ENCODE results near the gene ARID3C.
A peak's percentile ranks its signal among the peaks of the same experiment; 100 is the strongest.

ARID3C gene

GRCh38 chr9:34658461-34658860 lies 29.6 kb upstream of the ARID3C start:
- H3K9me3 Mint-ChIP-seq (ENCODE audit: low read depth), result no peaks in the 10 kb centered on the region
- no peak overlapping the region for H3K4me3 Mint-ChIP-seq
- peaks cover 6% of the 10 kb centered on the region for H3K36me3 Mint-ChIP-seq
- no peaks in the 10 kb centered on the region for H3K27me3 Mint-ChIP-seq
- peaks cover 32% of the 10 kb centered on the region for H3K4me1 Mint-ChIP-seq (ENCODE audit: low read depth)
- no peak overlapping the region for H3K27ac Mint-ChIP-seq

- Mint-ChIP-seq H3K27ac (no peak overlapping the region), H3K4me3 (no peak overlapping the region), H3K36me3 (peaks cover 6% of the 10 kb centered on the region), H3K27me3 (no peaks in the 10 kb centered on the region), H3K9me3 (ENCODE audit: low read depth) (no peaks in the 10 kb centered on the region), H3K4me1 (ENCODE audit: low read depth) (peaks cover 31% of the 10 kb centered on the region)
These were observed 28.1 kb upstream of the ARID3C start for GRCh38 chr9:34656992-34657391.

GRCh38 chr9:34655394-34655793 lies 26.5 kb upstream of the ARID3C start:
- H3K36me3 Mint-ChIP-seq, result peaks cover under 1% of the 10 kb centered on the region
- H3K27ac Mint-ChIP-seq, result peak overlapping the region; percentile 29
- H3K27me3 Mint-ChIP-seq, result no peaks in the 10 kb centered on the region

GRCh38 chr9:34654323-34655051 lies 25.6 kb upstream of the ARID3C start:
- peak overlapping the region; percentile 41 for H3K27ac Mint-ChIP-seq
- peaks cover 25% of the 10 kb centered on the region for H3K4me1 Mint-ChIP-seq (ENCODE audit: low read depth)
- no peaks in the 10 kb centered on the region for H3K36me3 Mint-ChIP-seq
- no peaks in the 10 kb centered on the region for H3K9me3 Mint-ChIP-seq (ENCODE audit: low read depth)
- no peak overlapping the region for H3K4me3 Mint-ChIP-seq
- no peaks in the 10 kb centered on the region for H3K27me3 Mint-ChIP-seq

More at GRCh38 chr9:34655394-34655793, 26.5 kb upstream of the ARID3C start:
- Mint-ChIP-seq H3K4me1 (ENCODE audit: low read depth) (peaks cover 25% of the 10 kb centered on the region), H3K9me3 (ENCODE audit: low read depth) (no peaks in the 10 kb centered on the region), H3K4me3 (no peak overlapping the region)

- Mint-ChIP-seq H3K9me3 (ENCODE audit: low read depth) (no peaks in the 10 kb centered on the region), H3K36me3 (peaks cover 3% of the 10 kb centered on the region), H3K4me1 (ENCODE audit: low read depth) (peaks cover 35% of the 10 kb centered on the region), H3K27me3 (no peaks in the 10 kb centered on the region), H3K27ac (peak overlapping the region; percentile 1), H3K4me3 (no peak overlapping the region)
These were observed 24.5 kb upstream of the ARID3C start for GRCh38 chr9:34653151-34654072.

GRCh38 chr9:34652602-34653000 lies 23.7 kb upstream of the ARID3C start:
- peaks cover 4% of the 10 kb centered on the region for H3K36me3 Mint-ChIP-seq
- no peaks in the 10 kb centered on the region for H3K27me3 Mint-ChIP-seq
- H3K4me1 Mint-ChIP-seq (ENCODE audit: low read depth), result peaks cover 43% of the 10 kb centered on the region
- no peaks in the 10 kb centered on the region for H3K9me3 Mint-ChIP-seq (ENCODE audit: low read depth)
- peak overlapping the region; percentile 80 for H3K27ac Mint-ChIP-seq
- H3K4me3 Mint-ChIP-seq, result no peak overlapping the region

- peak within 1 kb of the TSS; percentile 57 for H3K4me3 Mint-ChIP-seq
- H3K4me1 Mint-ChIP-seq (ENCODE audit: low read depth), result peaks cover 48% of the 10 kb centered on the region
- H3K27ac Mint-ChIP-seq, result peak within 1 kb of the TSS; percentile 80
- H3K9me3 Mint-ChIP-seq (ENCODE audit: low read depth), result no peaks in the 10 kb centered on the region
- H3K36me3 Mint-ChIP-seq, result peaks cover 4% of the 10 kb centered on the region
- no peaks in the 10 kb centered on the region for H3K27me3 Mint-ChIP-seq
These were observed 23.2 kb upstream of the ARID3C start, which contains the start of gene IL11RA for GRCh38 chr9:34651876-34652601. IL11RA (plus strand) TSS chr9:34652185; CDS start chr9:34655218, 3,033 bp downstream.

GRCh38 chr9:34651321-34651720 lies 22.5 kb upstream of the ARID3C start:
- no peak overlapping the region for H3K4me3 Mint-ChIP-seq
- peaks cover 4% of the 10 kb centered on the region for H3K36me3 Mint-ChIP-seq
- no peaks in the 10 kb centered on the region for H3K9me3 Mint-ChIP-seq (ENCODE audit: low read depth)
- H3K27me3 Mint-ChIP-seq, result no peaks in the 10 kb centered on the region
- H3K4me1 Mint-ChIP-seq (ENCODE audit: low read depth), result peaks cover 50% of the 10 kb centered on the region
- H3K27ac Mint-ChIP-seq, result no peak overlapping the region

- no peak overlapping the region for H3K4me3 Mint-ChIP-seq
- H3K9me3 Mint-ChIP-seq (ENCODE audit: low read depth), result no peaks in the 10 kb centered on the region
- peaks cover 4% of the 10 kb centered on the region for H3K36me3 Mint-ChIP-seq
- peaks cover 56% of the 10 kb centered on the region for H3K4me1 Mint-ChIP-seq (ENCODE audit: low read depth)
- no peak overlapping the region for H3K27ac Mint-ChIP-seq
- H3K27me3 Mint-ChIP-seq, result no peaks in the 10 kb centered on the region
These were observed 21.9 kb upstream of the ARID3C start for GRCh38 chr9:34650816-34651215.

- Mint-ChIP-seq H3K36me3 (peaks cover 4% of the 10 kb centered on the region), H3K27ac (no peak overlapping the region), H3K4me3 (peak overlapping the region; percentile 94), H3K9me3 (ENCODE audit: low read depth) (no peaks in the 10 kb centered on the region), H3K27me3 (no peaks in the 10 kb centered on the region), H3K4me1 (ENCODE audit: low read depth) (peaks cover 51% of the 10 kb centered on the region)
These were observed 19.8 kb upstream of the ARID3C start for GRCh38 chr9:34648673-34649072.

GRCh38 chr9:34647651-34648050 lies 18.8 kb upstream of the ARID3C start:
- Mint-ChIP-seq H3K36me3 (peaks cover 4% of the 10 kb centered on the region), H3K4me3 (peak overlapping the region; percentile 94), H3K27me3 (no peaks in the 10 kb centered on the region), H3K9me3 (ENCODE audit: low read depth) (no peaks in the 10 kb centered on the region), H3K4me1 (ENCODE audit: low read depth) (peaks cover 42% of the 10 kb centered on the region), H3K27ac (peak overlapping the region; percentile 89)

- H3K9me3 Mint-ChIP-seq (ENCODE audit: low read depth), result no peaks in the 10 kb centered on the region
- no peaks in the 10 kb centered on the region for H3K27me3 Mint-ChIP-seq
- H3K4me1 Mint-ChIP-seq (ENCODE audit: low read depth), result peaks cover 36% of the 10 kb centered on the region
- H3K36me3 Mint-ChIP-seq, result peaks cover 4% of the 10 kb centered on the region
- peak overlapping the region; percentile 89 for H3K27ac Mint-ChIP-seq
- peak overlapping the region; percentile 94 for H3K4me3 Mint-ChIP-seq
These were observed 18.2 kb upstream of the ARID3C start for GRCh38 chr9:34647084-34647403.

- H3K27ac Mint-ChIP-seq, result peak within 1 kb of the TSS; percentile 89
- H3K4me1 Mint-ChIP-seq (ENCODE audit: low read depth), result peaks cover 33% of the 10 kb centered on the region
- H3K4me3 Mint-ChIP-seq, result peak within 1 kb of the TSS; percentile 94
These were observed 17.6 kb upstream of the ARID3C start, which contains the start of gene GALT for GRCh38 chr9:34646211-34647083. GALT (plus strand) TSS chr9:34646675; CDS start chr9:34646705, 30 bp downstream.

GRCh38 chr9:34644766-34645314 lies 16.0 kb upstream of the ARID3C start:
- no peaks in the 10 kb centered on the region for H3K9me3 Mint-ChIP-seq (ENCODE audit: low read depth)
- H3K36me3 Mint-ChIP-seq, result peaks cover 4% of the 10 kb centered on the region

More at GRCh38 chr9:34646211-34647083, 17.6 kb upstream of the ARID3C start, which contains the start of gene GALT:
- Mint-ChIP-seq H3K9me3 (ENCODE audit: low read depth) (no peaks in the 10 kb centered on the region), H3K27me3 (no peaks in the 10 kb centered on the region), H3K36me3 (peaks cover 4% of the 10 kb centered on the region)

More at GRCh38 chr9:34644766-34645314, 16.0 kb upstream of the ARID3C start:
- H3K4me3 Mint-ChIP-seq, result no peak overlapping the region
- no peak overlapping the region for H3K27ac Mint-ChIP-seq
- H3K27me3 Mint-ChIP-seq, result no peaks in the 10 kb centered on the region
- H3K4me1 Mint-ChIP-seq (ENCODE audit: low read depth), result peaks cover 31% of the 10 kb centered on the region
